ENCODE results near the gene STX12.
"Not testable (repeated sequence)": the region's sequence is repeated elsewhere in the genome, so short reads cannot be mapped to it uniquely, and the experiment has no call there.

Gene STX12

GRCh38 chr1:27782950-27783349, 9.9 kb downstream of the STX12 start:
- ChIA-PET CTCF (no interaction called here), POLR2A (no interaction called here)
- no peak for DNase-seq (ENCODE audit: extremely low spot score)
- no peak for TF ChIP-seq CTCF (IDR thresholded peaks at IDR 0.05; ENCODE audit: control extremely low read depth, extremely low read depth, low read depth, missing control alignments)

GRCh38 chr1:27784700-27785099, 11.7 kb downstream of the STX12 start:
- no peak for TF ChIP-seq CTCF (IDR thresholded peaks at IDR 0.05; ENCODE audit: control extremely low read depth, extremely low read depth, low read depth, missing control alignments)
- DNase-seq (ENCODE audit: extremely low spot score) = no peak
- ChIA-PET CTCF (interaction anchor here (1.0 to 1.2 kb wide), 3 partner anchors 26 to 464 kb away, joined by 3 to 4 read pairs (median 3); no protein-coding TSS in a partner anchor), POLR2A (no interaction called here)

GRCh38 chr1:27785781-27786455, 12.9 kb downstream of the STX12 start:
- ChIA-PET CTCF (interaction anchor here (1.1 to 1.5 kb wide), 5 partner anchors 10 to 123 kb away, joined by 3 to 5 read pairs (median 4); partner anchors contain the start of gene STX12), POLR2A (no interaction called here)
- DNase-seq (ENCODE audit: extremely low spot score) = no peak
- no peak for TF ChIP-seq CTCF (IDR thresholded peaks at IDR 0.05; ENCODE audit: control extremely low read depth, extremely low read depth, low read depth, missing control alignments)

GRCh38 chr1:27787895-27788294, 14.9 kb downstream of the STX12 start:
- no peak for DNase-seq (ENCODE audit: extremely low spot score)
- POLR2A ChIA-PET = no interaction called here
- TF ChIP-seq CTCF (IDR thresholded peaks at IDR 0.05; ENCODE audit: control extremely low read depth, extremely low read depth, low read depth, missing control alignments) = no peak
- CTCF ChIA-PET = no interaction called here

GRCh38 chr1:27789540-27790041, 16.6 kb downstream of the STX12 start:
- TF ChIP-seq CTCF (IDR thresholded peaks at IDR 0.05; ENCODE audit: control extremely low read depth, extremely low read depth, low read depth, missing control alignments) = no peak
- DNase-seq (ENCODE audit: extremely low spot score) = no peak
- POLR2A ChIA-PET = no interaction called here
- CTCF ChIA-PET = interaction anchor here (0.9 kb wide), 1 partner anchor 29 kb away, joined by 3 read pairs; no protein-coding TSS in a partner anchor

GRCh38 chr1:27790270-27790669, 17.3 kb downstream of the STX12 start:
- POLR2A ChIA-PET; DNase-seq (ENCODE audit: extremely low spot score); CTCF ChIA-PET: not testable (repeated sequence)

GRCh38 chr1:27795601-27796000, 22.6 kb downstream of the STX12 start:
- TF ChIP-seq CTCF (IDR thresholded peaks at IDR 0.05; ENCODE audit: control extremely low read depth, extremely low read depth, low read depth, missing control alignments) = no peak
- CTCF ChIA-PET = no interaction called here
- POLR2A ChIA-PET = no interaction called here
- no peak for DNase-seq (ENCODE audit: extremely low spot score)
